NCI-H2227 (cell line): ENCODE data around the gene PLIN3.
A peak's percentile ranks its signal among the peaks of the same experiment; 100 is the strongest.
"Not testable (repeated sequence)": the region's sequence is repeated elsewhere in the genome, so short reads cannot be mapped to it uniquely, and the experiment has no call there.

ENCODE experiments used
- DNase-seq: peaks from one replicate; lab custom pipeline; 2025; ENCODE audit not compliant: unreplicated experiment; lab: John Stamatoyannopoulos, UW

PLIN3 gene

DNA sequence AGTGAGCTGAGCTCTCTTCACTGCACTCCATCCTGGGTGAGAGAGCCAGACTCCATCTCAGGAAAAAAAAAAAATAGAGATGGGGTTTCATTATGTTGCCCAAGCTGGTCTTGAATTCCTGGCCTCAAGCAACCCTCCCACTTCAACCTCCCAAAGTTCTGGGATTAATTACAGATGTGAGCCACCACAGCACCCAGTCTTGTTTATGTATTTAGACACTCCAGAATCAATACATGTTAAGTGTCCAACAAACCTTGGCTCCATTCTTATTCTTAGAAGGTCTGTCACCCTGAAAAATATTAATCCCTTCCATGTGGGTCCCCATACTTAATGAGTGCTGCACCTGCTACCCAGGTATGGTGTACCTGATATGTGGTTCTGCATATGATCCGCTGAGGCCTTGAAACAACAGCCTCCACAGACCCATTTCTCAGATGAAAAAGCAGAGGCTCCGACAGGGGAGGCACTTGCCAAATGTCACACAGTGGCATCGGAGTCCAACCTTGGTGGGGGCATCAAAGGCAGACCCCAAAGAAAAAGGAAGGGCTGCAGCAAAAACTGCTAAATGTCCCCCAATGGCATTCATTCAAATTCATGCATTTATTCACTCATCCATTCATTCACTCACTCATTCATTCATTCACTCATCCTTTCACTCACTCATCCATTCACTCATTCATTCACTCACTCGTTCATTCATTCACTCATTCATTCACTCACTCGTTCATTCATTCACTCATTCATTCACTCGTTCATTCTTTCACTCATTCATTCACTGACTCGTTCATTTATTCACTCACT lies 52.6 kb downstream of the PLIN3 start:
- DNase-seq, result no peak

DNA sequence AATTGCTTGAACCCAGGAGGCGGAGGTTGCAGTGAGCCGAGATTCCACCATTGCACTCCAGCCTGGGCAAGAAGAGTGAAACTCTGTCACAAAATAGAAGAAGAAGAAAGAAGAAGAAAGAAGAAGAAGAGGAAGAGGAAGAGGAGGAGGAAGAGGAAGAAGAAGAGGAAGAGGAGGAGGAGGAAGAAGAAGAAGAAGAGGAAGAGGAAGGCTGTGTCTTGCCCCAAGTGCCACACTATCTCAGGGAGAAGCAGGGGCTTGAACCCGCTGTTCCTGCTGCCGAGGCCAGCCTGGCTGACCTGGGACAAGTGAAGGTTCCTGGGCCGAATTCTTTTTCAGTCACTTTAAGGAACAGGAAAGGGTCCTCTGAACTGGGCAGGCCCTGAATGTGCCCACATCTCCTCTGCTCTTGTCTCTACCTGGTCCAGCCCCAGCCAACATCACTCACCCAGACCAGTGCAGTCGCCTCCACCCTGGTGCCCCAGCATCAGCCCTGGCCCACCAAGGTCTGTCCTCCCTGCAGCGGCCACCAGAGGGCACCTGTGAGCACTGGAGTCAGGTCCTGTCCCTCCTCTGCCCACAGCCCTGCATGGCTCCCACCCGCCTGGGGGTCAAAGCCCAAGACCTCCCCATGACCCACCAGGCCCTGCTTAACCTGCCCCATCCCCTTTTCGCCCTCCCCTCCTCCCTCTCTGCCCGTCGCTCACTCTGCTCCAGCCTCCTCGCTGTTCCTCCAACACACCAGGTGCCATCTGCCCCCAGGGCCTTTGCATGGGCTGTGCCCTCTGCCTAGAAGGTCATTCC lies 55.9 kb downstream of the PLIN3 start:
- peak; percentile 69 for DNase-seq

DNA sequence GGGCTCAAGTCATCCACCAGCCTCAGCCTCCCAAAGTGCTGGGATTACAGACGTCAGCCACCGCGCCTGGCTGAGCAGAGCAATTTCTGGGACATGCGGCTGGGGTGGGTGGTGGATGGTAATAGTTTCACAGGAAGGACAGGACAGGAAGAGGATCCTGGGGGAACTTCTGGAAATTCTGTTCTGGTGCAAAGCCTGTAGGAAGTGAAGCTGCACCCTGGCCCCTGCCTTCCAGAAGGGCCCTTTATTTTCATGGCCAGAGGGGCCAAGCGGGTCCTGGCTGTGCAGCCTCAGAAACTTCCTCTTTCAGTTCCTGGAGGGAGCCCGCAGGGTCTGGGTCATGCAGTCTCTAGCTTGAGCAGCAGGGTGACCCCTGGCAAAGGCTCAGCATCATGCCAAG lies 60.3 kb downstream of the PLIN3 start:
- DNase-seq, result no peak

DNA sequence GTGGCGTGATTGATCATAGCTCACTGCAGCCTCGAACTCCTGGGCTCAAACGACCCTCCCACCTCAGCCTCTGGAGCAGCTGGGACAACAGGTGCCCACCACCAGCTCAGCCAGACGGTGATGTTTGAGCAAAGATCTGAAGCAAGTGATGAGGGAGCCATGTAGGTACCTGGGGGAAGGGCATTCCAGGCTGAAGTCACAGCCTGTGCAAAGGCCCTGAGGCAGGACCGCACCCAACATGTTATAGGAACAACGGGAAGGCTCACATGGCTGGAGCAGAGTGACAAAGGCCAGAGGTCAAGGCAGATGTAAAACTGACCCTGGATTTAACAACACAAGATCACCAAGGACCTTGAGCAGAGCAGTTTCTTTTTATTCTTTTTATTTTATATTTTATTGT lies 61.1 kb downstream of the PLIN3 start:
- no peak for DNase-seq

DNA sequence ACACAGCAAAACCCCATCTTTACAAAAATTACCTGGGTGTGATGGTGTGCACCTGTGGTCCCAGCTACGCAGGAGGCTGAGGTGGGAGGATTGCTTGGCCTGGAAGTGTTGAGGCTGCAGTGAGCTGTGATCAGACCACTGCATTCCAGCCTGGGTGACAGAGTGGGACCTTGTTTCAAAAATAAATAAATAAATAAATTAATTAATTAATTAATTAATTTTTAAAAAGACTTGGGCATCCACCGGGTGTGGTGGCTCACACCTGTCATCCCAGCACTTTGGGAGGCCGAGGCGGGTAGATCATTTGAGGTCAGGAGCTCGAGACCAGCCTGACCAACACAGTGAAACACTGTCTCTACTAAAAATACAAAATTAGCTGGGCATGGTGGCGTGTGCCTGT lies 62.3 kb downstream of the PLIN3 start:
- not testable (repeated sequence) for DNase-seq

DNA sequence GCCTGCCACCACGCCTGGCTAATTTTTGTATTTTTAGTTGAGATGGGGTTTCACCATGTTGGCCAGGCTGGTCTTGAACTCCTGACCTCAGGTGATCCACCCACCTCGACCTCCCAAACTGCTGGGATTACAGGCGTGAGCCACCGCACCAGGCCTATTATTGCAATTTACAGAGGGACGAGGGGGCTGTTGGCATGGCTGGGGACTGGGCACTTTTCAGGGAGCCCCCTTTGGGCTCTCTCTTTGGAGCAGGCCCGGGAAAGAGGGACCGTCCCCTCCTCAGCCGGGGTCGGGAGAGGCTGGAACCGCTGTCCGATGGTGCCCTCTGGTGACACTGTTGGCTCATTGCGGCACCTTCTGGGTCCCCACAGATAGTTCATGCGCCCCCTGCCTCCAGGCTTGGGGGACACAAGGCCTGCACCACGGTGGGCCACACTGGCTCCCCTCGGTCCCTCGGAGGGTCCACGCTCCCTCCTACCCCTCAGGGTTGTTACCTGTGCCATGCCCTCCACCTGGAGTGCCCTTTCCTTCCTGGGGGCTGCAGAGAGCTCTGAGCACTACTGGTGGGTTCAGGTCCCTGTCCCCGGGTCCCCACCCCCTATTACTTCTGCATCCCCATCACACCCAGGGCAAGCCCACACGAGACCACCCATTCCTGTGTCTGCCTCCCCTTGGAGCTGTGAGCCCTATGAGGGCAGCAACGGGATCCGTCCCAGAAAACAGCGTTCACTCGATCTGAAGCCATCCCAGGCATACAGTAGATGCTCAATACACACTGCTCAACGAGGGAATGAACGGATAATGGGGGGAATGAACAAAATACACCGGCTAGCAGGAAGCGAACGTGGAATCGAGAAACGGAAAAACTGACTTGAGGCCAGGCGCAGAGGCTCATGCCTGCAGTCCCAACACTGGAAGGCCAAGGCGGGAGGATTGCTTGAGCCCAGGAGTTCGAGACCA lies 63.5 kb downstream of the PLIN3 start:
- peak; percentile 76 for DNase-seq

DNA sequence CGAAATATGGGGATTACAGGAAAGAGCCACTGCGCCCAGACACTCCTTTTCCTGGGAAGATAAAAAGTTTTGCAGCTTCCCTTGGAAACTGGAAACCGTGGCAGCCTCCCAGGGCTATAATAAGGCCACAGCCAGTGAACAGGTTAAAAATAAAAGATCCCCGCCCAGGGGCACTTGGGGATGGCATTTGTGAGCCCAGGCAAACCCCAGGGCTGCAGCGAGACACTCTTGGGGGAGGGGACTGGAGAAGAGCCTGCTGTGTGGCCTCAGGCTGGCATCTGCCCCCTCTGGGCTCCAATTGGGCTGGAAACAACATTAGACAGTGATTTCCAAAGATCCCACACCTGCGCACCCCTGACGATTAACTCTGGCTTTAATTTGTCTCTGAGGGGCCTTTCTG lies 64.8 kb downstream of the PLIN3 start:
- no peak for DNase-seq

DNA sequence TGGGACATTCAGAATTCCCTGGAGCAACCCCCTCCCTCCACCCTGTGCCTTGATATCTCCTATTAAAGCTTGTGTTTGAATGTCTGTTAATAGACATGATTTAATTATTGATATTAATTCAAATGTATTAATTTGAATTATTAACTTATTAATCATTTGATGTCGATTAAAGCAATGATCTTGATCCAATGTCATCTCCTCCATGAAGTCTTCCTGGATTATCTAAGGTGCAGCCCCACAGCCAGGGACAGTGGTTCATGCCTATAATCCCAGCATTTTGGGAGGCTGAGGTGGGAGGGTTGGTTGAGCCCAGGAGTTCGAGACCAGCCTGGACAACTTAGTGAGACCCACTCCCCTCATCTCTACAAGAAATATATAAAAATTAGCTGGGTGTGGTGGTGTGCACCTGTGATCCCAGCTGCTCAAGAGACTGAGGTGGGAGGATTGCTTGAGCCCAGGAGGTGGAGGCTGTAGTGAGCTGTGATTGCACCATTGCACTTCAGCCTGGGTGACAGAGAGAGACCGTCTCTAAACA lies 66.3 kb downstream of the PLIN3 start:
- no peak for DNase-seq

DNA sequence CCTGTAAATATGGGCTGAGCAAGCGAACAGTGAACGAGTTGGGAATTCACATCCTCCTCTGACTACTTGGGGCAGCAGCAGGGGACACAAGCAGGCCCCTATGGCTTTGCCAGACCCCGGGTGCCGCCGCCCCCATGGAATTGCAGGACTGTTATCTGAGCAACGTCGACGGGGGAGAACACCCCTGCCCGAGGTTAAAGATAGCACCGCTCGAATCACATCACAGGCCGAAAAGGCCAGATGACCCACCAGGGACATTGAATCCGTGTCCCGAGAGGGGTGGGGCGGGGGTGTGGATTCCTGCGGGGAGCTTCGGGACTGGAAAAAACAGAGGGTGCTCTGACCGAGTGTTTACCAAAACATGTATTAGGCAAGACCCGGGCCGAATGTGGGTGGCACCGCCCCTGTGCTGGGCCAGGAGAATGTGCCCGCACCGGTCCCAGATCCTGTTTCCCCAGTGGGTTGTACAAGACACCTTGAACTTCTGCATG lies 66.8 kb downstream of the PLIN3 start:
- no peak for DNase-seq

DNA sequence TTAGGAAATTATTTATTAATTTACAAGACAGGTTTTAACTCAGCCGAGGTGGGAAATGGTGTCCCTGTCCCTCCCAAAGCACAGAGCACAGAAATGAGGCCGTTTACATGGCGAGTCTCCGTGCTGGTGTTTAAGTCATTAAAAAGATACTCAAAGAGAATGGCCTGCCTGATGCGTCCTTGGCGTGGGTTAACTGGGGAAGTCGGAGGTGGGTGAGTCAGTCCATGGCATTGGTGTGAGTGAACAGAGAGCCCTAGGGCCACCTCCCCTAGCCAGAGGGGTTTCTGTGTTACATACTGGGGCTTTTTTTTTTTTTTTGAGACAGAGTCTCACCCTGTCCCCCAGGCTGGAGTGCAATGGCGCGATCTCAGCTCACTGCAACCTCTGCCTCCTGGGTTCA lies 72.1 kb downstream of the PLIN3 start:
- DNase-seq, result no peak

DNA sequence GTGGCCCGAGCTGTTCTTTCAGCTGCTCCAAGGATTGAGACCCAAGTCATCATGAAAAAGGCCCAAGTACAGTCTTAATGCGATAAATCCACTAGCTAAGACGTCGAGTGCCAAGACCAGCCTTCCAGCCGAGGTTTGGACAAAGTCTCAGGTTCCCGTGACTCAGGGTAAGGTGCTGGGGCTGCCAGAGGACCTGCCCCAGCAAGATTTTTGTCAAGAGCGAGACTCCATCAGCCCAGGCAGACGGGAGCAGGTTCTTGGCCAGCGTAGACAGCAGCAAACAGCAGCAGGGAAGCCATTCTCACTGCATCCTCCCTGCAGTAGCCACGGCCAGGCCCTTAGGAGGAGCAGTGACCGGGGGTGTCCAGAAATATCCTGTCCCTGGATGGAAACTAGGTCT lies 72.5 kb downstream of the PLIN3 start:
- DNase-seq, result no peak

DNA sequence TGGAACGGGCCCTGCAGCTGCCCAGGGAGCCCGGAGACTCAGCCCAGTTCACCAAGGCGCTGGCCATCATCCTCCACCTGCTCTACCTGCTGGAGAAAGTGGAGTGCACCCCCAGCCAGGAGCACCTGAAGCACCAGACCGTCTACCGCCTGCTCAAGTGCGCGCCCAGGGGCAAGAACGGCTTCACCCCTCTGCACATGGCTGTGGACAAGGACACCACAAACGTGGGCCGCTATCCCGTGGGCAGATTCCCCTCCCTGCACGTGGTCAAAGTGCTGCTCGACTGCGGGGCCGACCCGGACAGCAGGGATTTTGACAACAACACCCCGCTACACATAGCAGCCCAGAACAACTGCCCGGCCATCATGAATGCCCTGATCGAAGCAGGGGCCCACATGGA lies 74.2 kb downstream of the PLIN3 start:
- DNase-seq, result not testable (repeated sequence)

DNA sequence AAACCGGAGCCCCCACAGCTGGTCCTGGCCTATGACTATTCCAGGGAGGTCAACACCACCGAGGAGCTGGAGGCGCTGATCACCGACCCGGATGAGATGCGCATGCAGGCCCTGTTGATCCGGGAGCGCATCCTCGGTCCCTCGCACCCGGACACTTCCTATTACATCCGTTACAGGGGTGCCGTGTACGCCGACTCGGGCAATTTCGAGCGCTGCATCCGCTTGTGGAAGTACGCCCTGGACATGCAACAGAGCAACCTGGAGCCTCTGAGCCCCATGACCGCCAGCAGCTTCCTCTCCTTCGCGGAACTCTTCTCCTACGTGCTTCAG lies 74.6 kb downstream of the PLIN3 start:
- DNase-seq, result not testable (repeated sequence)

DNA sequence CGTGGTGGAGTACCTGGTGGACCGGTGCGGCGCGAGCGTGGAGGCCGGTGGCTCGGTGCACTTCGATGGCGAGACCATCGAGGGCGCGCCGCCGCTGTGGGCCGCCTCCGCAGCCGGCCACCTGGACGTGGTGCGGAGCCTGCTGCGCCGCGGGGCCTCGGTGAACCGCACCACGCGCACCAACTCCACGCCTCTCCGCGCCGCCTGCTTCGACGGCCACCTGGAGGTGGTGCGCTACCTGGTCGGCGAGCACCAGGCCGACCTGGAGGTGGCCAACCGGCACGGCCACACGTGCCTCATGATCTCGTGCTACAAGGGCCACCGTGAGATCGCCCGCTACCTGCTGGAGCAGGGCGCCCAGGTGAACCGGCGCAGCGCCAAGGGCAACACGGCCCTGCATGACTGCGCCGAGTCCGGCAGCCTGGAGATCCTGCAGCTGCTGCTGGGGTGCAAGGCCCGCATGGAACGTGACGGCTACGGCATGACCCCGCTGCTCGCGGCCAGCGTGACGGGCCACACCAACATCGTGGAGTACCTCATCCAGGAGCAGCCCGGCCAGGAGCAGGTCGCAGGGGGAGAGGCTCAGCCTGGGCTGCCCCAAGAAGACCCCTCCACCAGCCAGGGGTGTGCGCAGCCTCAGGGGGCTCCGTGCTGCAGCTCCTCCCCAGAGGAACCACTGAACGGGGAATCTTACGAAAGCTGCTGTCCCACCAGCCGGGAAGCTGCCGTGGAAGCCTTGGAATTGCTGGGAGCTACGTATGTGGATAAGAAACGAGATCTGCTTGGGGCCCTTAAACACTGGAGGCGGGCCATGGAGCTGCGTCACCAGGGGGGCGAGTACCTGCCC lies 75.2 kb downstream of the PLIN3 start:
- not testable (repeated sequence) for DNase-seq

DNA sequence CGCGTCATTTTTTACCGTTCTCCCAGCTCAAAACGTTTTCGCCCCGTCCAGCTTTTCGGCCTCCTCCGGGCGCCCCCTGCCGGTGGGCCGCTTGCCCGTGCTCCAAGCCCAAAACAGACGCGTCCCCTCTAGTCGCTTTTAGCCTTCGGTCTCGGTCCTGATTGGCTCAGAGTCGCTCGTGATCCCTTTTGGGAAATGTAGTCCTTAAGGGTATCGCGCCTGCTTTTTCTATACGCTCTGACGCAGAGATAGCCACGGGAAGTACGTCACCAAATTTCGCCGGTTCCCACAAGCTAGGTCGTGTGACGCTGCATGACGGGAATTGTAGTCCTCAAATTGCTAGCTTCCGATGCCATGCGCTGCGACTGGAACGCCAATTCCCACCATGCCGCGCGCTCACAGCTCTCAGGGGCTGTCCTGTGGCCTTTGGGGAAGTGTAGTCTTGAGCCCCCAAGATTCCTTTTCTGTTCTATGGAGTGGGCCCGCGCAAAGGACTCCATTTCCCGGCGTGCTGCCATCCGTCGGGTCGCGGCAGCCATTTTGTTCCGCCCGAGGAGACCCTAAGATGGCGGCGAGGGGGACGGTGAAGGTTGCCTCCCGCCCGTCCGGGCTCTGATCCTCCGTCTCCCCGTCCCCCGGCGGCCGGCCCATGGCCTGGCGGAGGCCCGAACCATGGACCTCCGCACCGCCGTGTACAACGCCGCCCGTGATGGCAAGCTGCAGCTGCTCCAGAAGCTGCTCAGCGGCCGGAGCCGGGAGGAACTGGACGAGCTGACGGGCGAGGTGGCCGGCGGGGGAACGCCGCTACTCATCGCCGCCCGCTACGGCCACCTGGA lies 76.1 kb downstream of the PLIN3 start, which contains the start of gene FEM1A:
Gene FEM1A (plus strand): TSS at position 552 of the 836 bp plus-strand sequence. CDS start 121 bp downstream, at position 673.
- peak; percentile 99 for DNase-seq
